Endothelial cell of hepatic sinusoid (primary cell): ENCODE results near the gene RHOV.

ENCODE experiments used
- in situ Hi-C: cut with HindIII; loops from 2 replicates; pipeline ENCODE4 v1.10.0; 2017; ENCODE audit warnings: low sequenced_read_pairs

The RHOV gene

DNA sequence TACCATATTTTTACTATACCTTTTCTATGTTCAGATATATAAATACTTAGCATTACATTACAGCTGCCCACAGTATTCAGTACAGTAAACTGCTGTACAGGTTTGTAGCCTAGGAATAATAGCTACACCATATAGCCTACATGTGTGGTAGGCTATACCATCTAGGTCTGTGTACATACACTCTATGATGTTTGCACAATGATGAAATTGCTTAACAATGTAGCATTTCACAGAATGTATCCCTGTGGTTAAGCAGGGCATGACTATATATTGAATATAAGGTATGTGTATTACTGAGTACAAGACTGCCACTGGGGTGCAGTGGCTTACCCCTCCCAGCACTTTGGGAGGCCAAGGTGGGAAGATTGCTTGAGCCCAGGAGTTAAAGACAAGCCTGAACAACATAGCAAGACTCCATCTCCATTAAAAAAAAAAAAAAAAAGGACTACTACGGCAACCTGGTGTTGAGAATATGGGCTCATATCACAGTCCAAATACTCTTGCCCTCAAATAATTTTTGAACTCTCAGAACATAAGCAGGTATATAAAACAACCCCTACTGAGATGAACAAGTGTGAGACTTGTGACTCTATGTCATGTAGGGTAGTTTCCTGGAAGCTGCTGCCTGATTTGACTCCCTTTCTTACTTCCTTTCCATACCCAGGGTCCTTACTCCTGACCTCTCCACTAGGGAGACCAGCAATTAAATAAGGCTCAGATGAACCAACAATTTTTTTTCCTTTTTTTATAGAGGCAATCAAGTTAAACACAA lies 50.3 kb downstream of the RHOV start:
- in situ Hi-C loops = no loop called here
